Adrenal gland (tissue), 12 donors: Measurements from ENCODE around the gene ZNF71. TPM values are rescaled to one million over a fixed set of nuclear protein-coding genes. Genes with fewer than 3 reads are reported as not detected.

ENCODE experiments used
- DNase-seq, 7 donors: peaks; one replicate each; pipeline ENCODE4 v3.0.0-alpha.2; 2019 to 2020
- H3K27ac ChIP-seq, 5 donors: fragments of 200-600 bp; sonication (generic) in 4 of 5; 1 replicate in 3 of 5; 2 replicates in 2 of 5; pipeline versions ENCODE4 v1.5.1 to v1.8.0; 2016 to 2020; ENCODE audit warnings: mild to moderate bottlenecking in 1 of 5
- H3K27me3 ChIP-seq: fragments of 200-600 bp; 2 replicates; pipeline ENCODE4 v1.8.0; 2021
- H3K36me3 ChIP-seq, 2 donors: fragments of 200-600 bp; replicated peaks in 1 of 2; 1 replicate in 1 of 2; 2 replicates in 1 of 2; pipeline versions ENCODE4 v1.5.1 to v1.8.0; 2018 to 2022
- H3K4me1 ChIP-seq, 2 donors: fragments of 200-600 bp; replicated peaks in 1 of 2; 1 replicate in 1 of 2; 2 replicates in 1 of 2; pipeline versions ENCODE4 v1.5.1 to v1.8.0; 2018 to 2021
- H3K4me3 ChIP-seq, 4 donors: fragments of 200-600 bp; sonication (generic) in 3 of 4; one replicate each; pipeline ENCODE4 v1.5.1; 2016 to 2018
- H3K9me3 ChIP-seq, 3 donors: fragments of 200-600 bp; sonication (generic) in 1 of 3; replicated peaks in 1 of 3; 1 replicate in 2 of 3; 2 replicates in 1 of 3; pipeline versions ENCODE4 v1.5.1 to v1.8.0; 2016 to 2021
- POLR2A ChIP-seq, 2 donors: fragments of 450-650 bp; IDR thresholded peaks; one replicate each; pipeline ENCODE4 v1.6.1; 2017; ENCODE audit warnings: antibody characterized with exemption in 2 of 2, mild to moderate bottlenecking in 2 of 2, moderate library complexity in 1 of 2
- WGBS, 4 donors: extraction: QIAGEN DNeasy Blood & Tissue Kit in 2 of 4; methylation state at CpG; one replicate each; pipeline versions ENCODE4 v1.1.5 to v1.1.7; 2013 to 2017; 5-methylcytosine and 5-hydroxymethylcytosine counted together
- intact Hi-C, 2 donors: fragments of 100-400 bp; cut with DNase I; formaldehyde crosslinking; loops; one replicate each; pipeline versions ENCODE4 v1.14.1 to v1.15.0; 2022 to 2023
- polyA plus RNA-seq, 3 donors: library from polyadenylated mRNA; stranded (reverse); fragments of 200-250 nt in 2 of 3; fragments of 350-450 nt in 1 of 3; fragmentation: Illumina TruSeq in 1 of 3; extraction: RNeasy Lipid Tissue Mini Kit (QIAGEN cat#74804) in 1 of 3; gene quantifications; one replicate each; pipeline ENCODE4 v1.2.3, GENCODE V29; 2013 to 2014
- total RNA-seq, 9 donors: library from RNA; depleted of rRNA in 4 of 9; stranded (reverse); fragments of >200 nt in 4 of 9; fragments of 120-200 nt in 1 of 9; fragmentation: NEBNext Ultra II Directional in 1 of 9; extraction: Animal tissue kit (Norgen Biotek cat#: 25700) in 1 of 9; gene quantifications; one replicate each; pipeline versions ENCODE4 v1.1.0 to v1.2.4, GENCODE V29; 2013 to 2023
- TF ChIP-seq, protein P1 (sequence below), 6 experiments: fragments of 450-650 bp in 4 of 6; fragments of 200-600 bp in 2 of 6; sonication (generic) in 1 of 6; IDR thresholded peaks; 1 replicate in 5 of 6; 2 replicates in 1 of 6; pipeline versions ENCODE4 v1.5.1 to v1.8.0; 2016 to 2021; ENCODE audit warnings: antibody characterized with exemption in 6 of 6, mild to moderate bottlenecking in 2 of 6, moderate library complexity in 1 of 6
- donor health status: healthy with polysubstance abuse.
- donor health status: Bipolar disorder and iron deficiency.
- donor health status: DM: yes; HTN: yes; CAD: no.
- donor health status: DM: no; HTN: no; CAD: no.
- donor health status: DM: no; HTN: no; CAD: no.
- donor health status: DM: yes; HTN: yes; CAD: no.

The ZNF71 gene
- total and polyA plus RNA-seq, 12 donors = 2.3 to 8.4 (median 5.5) TPM

- WGBS, 4 donors = 66 to 75% (median 72%) methylated on average over 4 of the region's 4 CpGs
- intact Hi-C loops = no loop called here
- H3K4me3 ChIP-seq = no peak overlapping the region
Measured at GRCh38 chr19:56596676-56597075, 1.6 kb downstream of the ZNF71 start.

DNA sequence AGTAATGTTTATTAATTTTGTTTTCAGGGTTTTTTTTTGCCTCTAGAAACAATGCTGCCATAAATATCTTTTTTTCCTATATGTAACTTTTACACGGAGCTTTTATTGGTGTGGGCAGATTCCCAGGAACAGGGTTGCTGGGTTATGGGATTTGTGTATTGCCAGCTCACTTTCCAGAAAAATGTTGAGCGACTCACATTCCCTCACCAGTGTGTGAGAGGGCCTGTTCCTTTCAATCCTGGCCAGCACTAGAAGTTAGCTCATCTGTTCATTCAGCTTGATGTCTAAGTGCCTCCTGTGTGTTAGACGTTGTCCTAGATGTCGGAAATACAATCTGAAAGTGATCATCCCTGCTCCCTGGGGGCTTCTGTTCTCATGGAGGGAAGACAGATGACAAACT lies 2.6 kb downstream of the ZNF71 start:
- H3K36me3 ChIP-seq = no peaks in the 10 kb centered on the region
- 93 to 100% (median 96%) methylated on average over 4 of the region's 4 CpGs for WGBS, 4 donors
- intact Hi-C loops = no loop called here

More at GRCh38 chr19:56596676-56597075, 1.6 kb downstream of the ZNF71 start:
- Histone ChIP-seq H3K27me3 (no peaks in the 10 kb centered on the region), H3K36me3 (no peaks in the 10 kb centered on the region), H3K4me1 (peaks cover 0 to 8% of the 10 kb centered on the region in 2 donors), H3K27ac (no peak overlapping the region), H3K9me3 (no peaks in the 10 kb centered on the region)
- TF ChIP-seq POLR2A (IDR thresholded peaks at IDR 0.05) = no peak
- TF ChIP-seq, protein P1, sequence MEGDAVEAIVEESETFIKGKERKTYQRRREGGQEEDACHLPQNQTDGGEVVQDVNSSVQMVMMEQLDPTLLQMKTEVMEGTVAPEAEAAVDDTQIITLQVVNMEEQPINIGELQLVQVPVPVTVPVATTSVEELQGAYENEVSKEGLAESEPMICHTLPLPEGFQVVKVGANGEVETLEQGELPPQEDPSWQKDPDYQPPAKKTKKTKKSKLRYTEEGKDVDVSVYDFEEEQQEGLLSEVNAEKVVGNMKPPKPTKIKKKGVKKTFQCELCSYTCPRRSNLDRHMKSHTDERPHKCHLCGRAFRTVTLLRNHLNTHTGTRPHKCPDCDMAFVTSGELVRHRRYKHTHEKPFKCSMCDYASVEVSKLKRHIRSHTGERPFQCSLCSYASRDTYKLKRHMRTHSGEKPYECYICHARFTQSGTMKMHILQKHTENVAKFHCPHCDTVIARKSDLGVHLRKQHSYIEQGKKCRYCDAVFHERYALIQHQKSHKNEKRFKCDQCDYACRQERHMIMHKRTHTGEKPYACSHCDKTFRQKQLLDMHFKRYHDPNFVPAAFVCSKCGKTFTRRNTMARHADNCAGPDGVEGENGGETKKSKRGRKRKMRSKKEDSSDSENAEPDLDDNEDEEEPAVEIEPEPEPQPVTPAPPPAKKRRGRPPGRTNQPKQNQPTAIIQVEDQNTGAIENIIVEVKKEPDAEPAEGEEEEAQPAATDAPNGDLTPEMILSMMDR (IDR thresholded peaks at IDR 0.05) = no peak
- no peak for DNase-seq

DNA sequence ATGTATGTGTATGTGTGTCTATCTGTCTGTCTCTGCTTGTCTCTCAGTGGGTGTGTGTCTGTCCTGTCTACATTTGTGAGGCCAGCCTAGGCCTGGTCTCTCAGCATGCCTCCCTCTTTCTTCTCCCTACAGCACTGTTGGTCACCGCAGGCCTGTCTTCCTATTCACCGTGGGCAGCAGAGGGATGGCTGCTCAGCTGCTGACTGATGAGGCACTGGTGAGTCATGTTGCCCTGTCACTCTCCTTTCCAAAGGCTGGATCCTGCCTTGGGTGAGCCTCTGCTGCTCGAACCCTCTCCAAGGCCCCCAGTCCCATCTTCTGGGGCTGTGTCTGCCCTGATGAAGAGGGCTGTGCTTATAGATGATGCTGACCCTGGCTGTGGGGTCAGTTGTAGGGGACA lies 6.3 kb downstream of the ZNF71 start:
- peaks cover 0 to 2% of the 10 kb centered on the region in 2 donors for H3K4me1 ChIP-seq
- no peak for DNase-seq
- H3K9me3 ChIP-seq = no peaks in the 10 kb centered on the region
- H3K36me3 ChIP-seq = no peaks in the 10 kb centered on the region
- TF ChIP-seq POLR2A (IDR thresholded peaks at IDR 0.05) = no peak
- H3K4me3 ChIP-seq = no peak overlapping the region
- WGBS, 4 donors = 74 to 92% (median 77%) methylated on average over 2 to 3 of the region's 3 CpGs
- intact Hi-C loops = no loop called here
- H3K27ac ChIP-seq = no peak overlapping the region
- no peaks in the 10 kb centered on the region for H3K27me3 ChIP-seq

More for the DNA sequence above, 2.6 kb downstream of the ZNF71 start:
- no peak overlapping the region for H3K4me3 ChIP-seq
- H3K27me3 ChIP-seq = no peaks in the 10 kb centered on the region
- H3K4me1 ChIP-seq = peaks cover 0 to 8% of the 10 kb centered on the region in 2 donors
- no peak for DNase-seq
- no peaks in the 10 kb centered on the region for H3K9me3 ChIP-seq
- TF ChIP-seq, protein P1 (IDR thresholded peaks at IDR 0.05) = no peak
- TF ChIP-seq POLR2A (IDR thresholded peaks at IDR 0.05) = no peak
- H3K27ac ChIP-seq = no peak overlapping the region

- WGBS, 4 donors = 79 to 88% (median 85%) methylated on average over 6 of the region's 6 CpGs
- intact Hi-C loops = no loop called here
- peaks cover 0 to 2% (median 0%) of the 10 kb centered on the region in 3 donors for H3K9me3 ChIP-seq
- TF ChIP-seq POLR2A (IDR thresholded peaks at IDR 0.05) = no peak
- TF ChIP-seq, protein P1 (IDR thresholded peaks at IDR 0.05) = no peak
- no peaks in the 10 kb centered on the region for H3K4me1 ChIP-seq
- no peak overlapping the region for H3K27ac ChIP-seq
- H3K36me3 ChIP-seq = no peaks in the 10 kb centered on the region
- no peak for DNase-seq
- H3K27me3 ChIP-seq = no peaks in the 10 kb centered on the region
- H3K4me3 ChIP-seq = no peak overlapping the region
Measured at GRCh38 chr19:56603829-56604228, 8.7 kb downstream of the ZNF71 start.

GRCh38 chr19:56608274-56608964 lies 13.3 kb downstream of the ZNF71 start:
- H3K36me3 ChIP-seq = no peaks in the 10 kb centered on the region
- 87 to 93% (median 92%) methylated on average over 8 of the region's 8 CpGs for WGBS, 4 donors

More at GRCh38 chr19:56608274-56608964, 13.3 kb downstream of the ZNF71 start:
- Histone ChIP-seq H3K4me3 (no peak overlapping the region), H3K4me1 (no peaks in the 10 kb centered on the region), H3K9me3 (peaks cover 0 to 3% (median 0%) of the 10 kb centered on the region in 3 donors), H3K27me3 (no peaks in the 10 kb centered on the region), H3K27ac (no peak overlapping the region)
- TF ChIP-seq, protein P1 (IDR thresholded peaks at IDR 0.05) = no peak
- no peak for TF ChIP-seq POLR2A (IDR thresholded peaks at IDR 0.05)
- no peak for DNase-seq
- intact Hi-C loops = no loop called here
